HepG2 (cell line): Measurements from ENCODE around the gene CDC42BPG. TPM values are rescaled to one million over a fixed set of nuclear protein-coding genes. Genes with fewer than 3 reads are reported as not detected.

Source experiments
- CHD4 ChIP-seq: fragments of 200-600 bp; sonication (generic); IDR thresholded peaks from 2 replicates; pipeline ENCODE4 v1.7.0; 2017; ENCODE audit warnings: mild to moderate bottlenecking, low read length, borderline replicate concordance
- IKZF1 ChIP-seq: fragments of 450-650 bp; IDR thresholded peaks from 2 replicates; pipeline ENCODE4 v1.7.1; 2016
- MXD4 ChIP-seq: IDR thresholded peaks from 2 replicates; pipeline ENCODE4 v1.6.1; 2016; ENCODE audit warnings: mild to moderate bottlenecking, missing biosample characterization, missing genetic modification reagents
- NR2F6 ChIP-seq, 2 experiments: IDR thresholded peaks; 2 replicates each; pipeline ENCODE4 v1.6.1; 2016; ENCODE audit warnings: antibody characterized with exemption in 1 of 2, mild to moderate bottlenecking in 1 of 2
- PTBP1 ChIP-seq: fragments of 200-400 bp; formaldehyde crosslinking; IDR thresholded peaks from 2 replicates; pipeline ENCODE4 v1.6.1; 2018; ENCODE audit warnings: low read length, low read depth; ENCODE audit not compliant: poor library complexity, severe bottlenecking
- RFX1 ChIP-seq: fragments of 450-650 bp; IDR thresholded peaks from 2 replicates; pipeline ENCODE4 v1.6.1; 2017
- SRSF4 ChIP-seq: fragments of 200-400 bp; formaldehyde crosslinking; IDR thresholded peaks from one replicate; pipeline ENCODE4 v1.6.1; 2018; ENCODE audit warnings: mild to moderate bottlenecking, low read depth, low read length, moderate library complexity; ENCODE audit not compliant: poor library complexity, severe bottlenecking
- YY1 ChIP-seq: IDR thresholded peaks from 2 replicates; pipeline ENCODE4 v1.6.1; 2011; ENCODE audit warnings: low read length, low read depth, moderate library complexity, mild to moderate bottlenecking; ENCODE audit not compliant: insufficient read depth, insufficient replicate concordance
- ZFP36L1 ChIP-seq: sonication (generic); formaldehyde crosslinking; IDR thresholded peaks from 2 replicates; pipeline ENCODE4 v1.8.0; 2022; ENCODE audit warnings: mild to moderate bottlenecking, missing genetic modification reagents, moderate library complexity
- ZFYVE20 ChIP-seq: sonication (generic); formaldehyde crosslinking; IDR thresholded peaks from 2 replicates; pipeline ENCODE4 v1.8.0; 2023; ENCODE audit warnings: low read depth, mild to moderate bottlenecking, moderate library complexity, missing genetic modification reagents, borderline replicate concordance
- ZNF260 ChIP-seq: sonication (generic); formaldehyde crosslinking; IDR thresholded peaks from 2 replicates; pipeline ENCODE4 v1.4.0; 2020; ENCODE audit warnings: missing genetic modification reagents, low read depth, mild to moderate bottlenecking, borderline replicate concordance
- ZNF333 ChIP-seq: sonication (generic); formaldehyde crosslinking; IDR thresholded peaks from 2 replicates; pipeline ENCODE4 v1.4.0; 2020; ENCODE audit warnings: mild to moderate bottlenecking, missing genetic modification reagents, borderline replicate concordance
- ZNF468 ChIP-seq: sonication (generic); formaldehyde crosslinking; IDR thresholded peaks from 2 replicates; pipeline ENCODE4 v1.8.0; 2022; ENCODE audit warnings: mild to moderate bottlenecking, moderate library complexity, missing genetic modification reagents
- ZNF619 ChIP-seq: sonication (generic); formaldehyde crosslinking; IDR thresholded peaks from 2 replicates; pipeline ENCODE4 v1.4.0; 2020; ENCODE audit warnings: mild to moderate bottlenecking, missing genetic modification reagents
- ZNF724P ChIP-seq: sonication (generic); formaldehyde crosslinking; IDR thresholded peaks from 2 replicates; pipeline ENCODE4 v1.8.0; 2022; ENCODE audit warnings: missing genetic modification reagents, borderline replicate concordance
- ZNF776 ChIP-seq: sonication (generic); formaldehyde crosslinking; IDR thresholded peaks from 2 replicates; pipeline ENCODE4 v1.4.0; 2020; ENCODE audit warnings: mild to moderate bottlenecking, missing genetic modification reagents
- polyA plus RNA-seq, 8 experiments: library from polyadenylated mRNA; depleted of rRNA in 3 of 8; stranded (reverse) in 7 of 8; unstranded in 1 of 8; fragments of >200 nt; fragmentation: Illumina TruSeq in 4 of 8; extraction: Trizol in 4 of 8; gene quantifications; 2 replicates each; pipeline versions ENCODE4 v1.2.1 to v1.2.3, GENCODE V29; 2011 to 2016; ENCODE audit warnings: low read depth in 4 of 8, missing spikeins in 1 of 8, mixed read lengths in 1 of 8; ENCODE audit not compliant: insufficient read depth in 1 of 8
- total RNA-seq, 5 experiments: library from RNA; depleted of rRNA; stranded (reverse); fragments of >200 nt; fragmentation: Illumina TruSeq; extraction: Trizol; gene quantifications; 2 replicates each; pipeline ENCODE4 v1.2.3, GENCODE V29; 2016; ENCODE audit warnings: low read depth in 1 of 5
- TF ChIP-seq, protein P1 (sequence below): sonication (generic); formaldehyde crosslinking; IDR thresholded peaks from 2 replicates; pipeline ENCODE4 v1.8.1; 2023; ENCODE audit warnings: mild to moderate bottlenecking, moderate library complexity, missing genetic modification reagents
- TF ChIP-seq, protein P2 (sequence below): sonication (generic); formaldehyde crosslinking; IDR thresholded peaks from 2 replicates; pipeline ENCODE4 v1.4.0; 2020; ENCODE audit warnings: missing genetic modification reagents, borderline replicate concordance
- TF ChIP-seq, protein P3 (sequence below): sonication (generic); formaldehyde crosslinking; IDR thresholded peaks from 2 replicates; pipeline ENCODE4 v1.4.0; 2020; ENCODE audit warnings: mild to moderate bottlenecking, missing genetic modification reagents, borderline replicate concordance

CDC42BPG gene
- total and polyA plus RNA-seq, 2 of the 13 experiments (the other 11 are each of a cell fraction or from before 2014, with no cell fraction given), result 0.55 to 1.4 TPM

DNA sequence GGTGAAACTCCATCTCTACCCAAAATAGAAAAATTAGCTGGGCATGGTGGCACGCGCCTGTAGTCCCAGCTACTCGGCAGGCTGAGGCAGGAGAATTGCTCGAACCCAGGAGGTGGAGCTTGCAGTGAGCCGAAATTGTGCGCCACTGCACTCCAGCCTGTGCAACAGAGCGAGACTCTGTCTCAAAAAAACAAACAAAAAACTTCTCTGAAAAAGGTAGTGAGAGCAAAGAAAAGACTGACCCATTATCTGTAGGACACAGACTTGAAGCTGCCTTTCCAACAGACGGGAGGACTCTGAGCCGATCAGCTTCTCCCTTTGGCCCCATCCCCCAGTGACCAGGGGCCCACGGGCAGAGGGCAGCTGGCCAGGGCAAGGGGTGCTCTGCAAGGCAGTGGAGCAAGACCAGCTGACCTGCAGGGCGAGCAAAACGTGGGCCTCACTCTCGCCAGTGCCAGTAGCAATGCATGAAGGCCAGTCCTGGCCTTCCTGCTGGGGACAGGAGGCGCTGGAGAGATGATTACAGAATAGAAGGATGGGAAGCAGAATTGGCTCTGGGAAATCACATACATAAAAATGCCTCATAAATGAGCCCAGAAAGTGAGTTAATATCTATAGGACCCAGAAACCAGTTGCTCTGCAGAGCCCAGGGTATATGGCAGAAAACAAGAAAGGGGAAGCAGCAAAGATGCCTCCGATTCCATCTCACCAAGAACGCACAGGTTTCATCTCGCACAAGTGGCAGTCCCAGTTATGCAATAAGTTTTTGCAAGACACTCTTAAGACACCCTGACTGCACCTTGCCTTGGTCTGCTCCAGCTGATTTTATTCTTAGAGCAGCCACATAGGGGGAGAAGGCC is 31.1 kb upstream of the CDC42BPG start (continued):
- TF ChIP-seq ZNF333 (CRISPR knock-in tag) (no peak), NR2F6 (IDR thresholded peaks at IDR 0.05) (no peak), NR2F6 (CRISPR knock-in tag; IDR thresholded peaks at IDR 0.05) (peak; percentile 50; the same call in 1 of the 2 replicates), ZNF776 (no peak), RFX1 (no peak), CHD4 (no peak), ZNF619 (no peak), PTBP1 (no peak), IKZF1 (no peak), ZNF260 (no peak), YY1 (no peak), MXD4 (CRISPR knock-in tag) (no peak), ZNF724P (CRISPR knock-in tag) (0 out of 2 replicates have a peak, but pooled peaks have one; percentile 4), ZFYVE20 (no peak), SRSF4 (no peak), ZNF468 (CRISPR knock-in tag) (no peak), ZFP36L1 (CRISPR knock-in tag) (no peak)
- TF ChIP-seq, protein P1, sequence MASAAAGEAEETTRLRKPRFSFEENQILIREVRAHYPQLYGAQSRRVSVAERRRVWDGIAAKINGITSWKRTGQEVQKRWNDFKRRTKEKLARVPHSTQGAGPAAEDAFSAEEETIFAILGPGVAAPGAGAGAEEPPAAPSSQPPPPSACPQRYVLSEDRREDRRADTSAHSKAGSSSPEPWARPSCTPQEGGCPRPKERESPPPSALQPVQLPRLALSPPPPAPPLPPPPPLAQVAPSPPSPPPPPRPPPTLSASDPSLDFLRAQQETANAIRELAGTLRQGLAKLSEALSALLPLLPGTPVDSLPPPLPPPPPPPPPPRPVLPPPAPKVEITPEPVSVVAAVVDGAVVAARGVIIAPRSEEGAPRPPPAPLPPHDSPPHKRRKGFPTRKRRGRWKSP (CRISPR knock-in tag), result no peak
- TF ChIP-seq, protein P2, sequence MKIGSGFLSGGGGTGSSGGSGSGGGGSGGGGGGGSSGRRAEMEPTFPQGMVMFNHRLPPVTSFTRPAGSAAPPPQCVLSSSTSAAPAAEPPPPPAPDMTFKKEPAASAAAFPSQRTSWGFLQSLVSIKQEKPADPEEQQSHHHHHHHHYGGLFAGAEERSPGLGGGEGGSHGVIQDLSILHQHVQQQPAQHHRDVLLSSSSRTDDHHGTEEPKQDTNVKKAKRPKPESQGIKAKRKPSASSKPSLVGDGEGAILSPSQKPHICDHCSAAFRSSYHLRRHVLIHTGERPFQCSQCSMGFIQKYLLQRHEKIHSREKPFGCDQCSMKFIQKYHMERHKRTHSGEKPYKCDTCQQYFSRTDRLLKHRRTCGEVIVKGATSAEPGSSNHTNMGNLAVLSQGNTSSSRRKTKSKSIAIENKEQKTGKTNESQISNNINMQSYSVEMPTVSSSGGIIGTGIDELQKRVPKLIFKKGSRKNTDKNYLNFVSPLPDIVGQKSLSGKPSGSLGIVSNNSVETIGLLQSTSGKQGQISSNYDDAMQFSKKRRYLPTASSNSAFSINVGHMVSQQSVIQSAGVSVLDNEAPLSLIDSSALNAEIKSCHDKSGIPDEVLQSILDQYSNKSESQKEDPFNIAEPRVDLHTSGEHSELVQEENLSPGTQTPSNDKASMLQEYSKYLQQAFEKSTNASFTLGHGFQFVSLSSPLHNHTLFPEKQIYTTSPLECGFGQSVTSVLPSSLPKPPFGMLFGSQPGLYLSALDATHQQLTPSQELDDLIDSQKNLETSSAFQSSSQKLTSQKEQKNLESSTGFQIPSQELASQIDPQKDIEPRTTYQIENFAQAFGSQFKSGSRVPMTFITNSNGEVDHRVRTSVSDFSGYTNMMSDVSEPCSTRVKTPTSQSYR (CRISPR knock-in tag), result peak; percentile 78
- TF ChIP-seq, protein P3, sequence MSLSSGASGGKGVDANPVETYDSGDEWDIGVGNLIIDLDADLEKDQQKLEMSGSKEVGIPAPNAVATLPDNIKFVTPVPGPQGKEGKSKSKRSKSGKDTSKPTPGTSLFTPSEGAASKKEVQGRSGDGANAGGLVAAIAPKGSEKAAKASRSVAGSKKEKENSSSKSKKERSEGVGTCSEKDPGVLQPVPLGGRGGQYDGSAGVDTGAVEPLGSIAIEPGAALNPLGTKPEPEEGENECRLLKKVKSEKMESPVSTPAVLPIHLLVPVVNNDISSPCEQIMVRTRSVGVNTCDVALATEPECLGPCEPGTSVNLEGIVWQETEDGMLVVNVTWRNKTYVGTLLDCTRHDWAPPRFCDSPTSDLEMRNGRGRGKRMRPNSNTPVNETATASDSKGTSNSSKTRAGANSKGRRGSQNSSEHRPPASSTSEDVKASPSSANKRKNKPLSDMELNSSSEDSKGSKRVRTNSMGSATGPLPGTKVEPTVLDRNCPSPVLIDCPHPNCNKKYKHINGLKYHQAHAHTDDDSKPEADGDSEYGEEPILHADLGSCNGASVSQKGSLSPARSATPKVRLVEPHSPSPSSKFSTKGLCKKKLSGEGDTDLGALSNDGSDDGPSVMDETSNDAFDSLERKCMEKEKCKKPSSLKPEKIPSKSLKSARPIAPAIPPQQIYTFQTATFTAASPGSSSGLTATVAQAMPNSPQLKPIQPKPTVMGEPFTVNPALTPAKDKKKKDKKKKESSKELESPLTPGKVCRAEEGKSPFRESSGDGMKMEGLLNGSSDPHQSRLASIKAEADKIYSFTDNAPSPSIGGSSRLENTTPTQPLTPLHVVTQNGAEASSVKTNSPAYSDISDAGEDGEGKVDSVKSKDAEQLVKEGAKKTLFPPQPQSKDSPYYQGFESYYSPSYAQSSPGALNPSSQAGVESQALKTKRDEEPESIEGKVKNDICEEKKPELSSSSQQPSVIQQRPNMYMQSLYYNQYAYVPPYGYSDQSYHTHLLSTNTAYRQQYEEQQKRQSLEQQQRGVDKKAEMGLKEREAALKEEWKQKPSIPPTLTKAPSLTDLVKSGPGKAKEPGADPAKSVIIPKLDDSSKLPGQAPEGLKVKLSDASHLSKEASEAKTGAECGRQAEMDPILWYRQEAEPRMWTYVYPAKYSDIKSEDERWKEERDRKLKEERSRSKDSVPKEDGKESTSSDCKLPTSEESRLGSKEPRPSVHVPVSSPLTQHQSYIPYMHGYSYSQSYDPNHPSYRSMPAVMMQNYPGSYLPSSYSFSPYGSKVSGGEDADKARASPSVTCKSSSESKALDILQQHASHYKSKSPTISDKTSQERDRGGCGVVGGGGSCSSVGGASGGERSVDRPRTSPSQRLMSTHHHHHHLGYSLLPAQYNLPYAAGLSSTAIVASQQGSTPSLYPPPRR (CRISPR knock-in tag), result 0 out of 2 replicates have a peak, but pooled peaks have one; percentile 30
